ENCODE data around the gene C8B.

The C8B gene

GRCh38 chr1:56967355-56967754 lies 1.5 kb upstream of the C8B start:
- H3K4me3 ChIP-seq (IDR thresholded peaks at IDR 0.05; ENCODE audit: insufficient read depth, low read depth, low read length), result no peak overlapping the region
- H3K27me3 ChIP-seq (ENCODE audit: insufficient read depth, low read depth), result no peaks in the 10 kb centered on the region
- H3K27ac ChIP-seq, result no peak overlapping the region
- no peak overlapping the region for H3K9ac ChIP-seq
- TF ChIP-seq CTCF (conservative IDR thresholded peaks at IDR 0.05; ENCODE audit: low read depth, low read length), result no peak
- no peaks in the 10 kb centered on the region for H3K4me1 ChIP-seq (ENCODE audit: low read depth, poor library complexity, severe bottlenecking)
- no peaks in the 10 kb centered on the region for H3K36me3 ChIP-seq (ENCODE audit: insufficient read depth)
- H2AFZ ChIP-seq (ENCODE audit: low read depth), result no peak overlapping the region
- H3K79me2 ChIP-seq (ENCODE audit: insufficient read depth, low read depth), result no peaks in the 10 kb centered on the region
- H4K20me1 ChIP-seq (ENCODE audit: insufficient read depth), result no peaks in the 10 kb centered on the region
- H3K4me2 ChIP-seq, result no peak overlapping the region

DNA sequence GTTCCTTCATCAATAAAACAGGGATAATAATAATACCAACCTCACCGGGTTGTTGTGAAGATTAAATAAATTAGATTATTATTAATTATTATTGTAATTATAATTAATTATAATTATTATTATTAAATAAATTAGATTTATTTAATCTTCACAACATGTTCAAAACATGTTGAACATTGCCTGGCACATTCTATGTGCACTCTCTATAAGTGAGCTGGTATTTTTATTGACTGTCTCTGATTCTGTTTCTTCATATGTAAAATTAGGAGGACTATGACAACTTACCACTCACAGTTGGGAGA lies 834 bp upstream of the C8B start:
- no peak overlapping the region for H2AFZ ChIP-seq (ENCODE audit: low read depth)
- H3K4me2 ChIP-seq, result no peak overlapping the region
- H4K20me1 ChIP-seq (ENCODE audit: insufficient read depth), result no peaks in the 10 kb centered on the region
- no peak overlapping the region for H3K27ac ChIP-seq
- H3K36me3 ChIP-seq (ENCODE audit: insufficient read depth), result no peaks in the 10 kb centered on the region
- no peak overlapping the region for H3K4me3 ChIP-seq (IDR thresholded peaks at IDR 0.05; ENCODE audit: insufficient read depth, low read depth, low read length)
- no peaks in the 10 kb centered on the region for H3K4me1 ChIP-seq (ENCODE audit: low read depth, poor library complexity, severe bottlenecking)
- H3K79me2 ChIP-seq (ENCODE audit: insufficient read depth, low read depth), result no peaks in the 10 kb centered on the region
- H3K27me3 ChIP-seq (ENCODE audit: insufficient read depth, low read depth), result no peaks in the 10 kb centered on the region
- H3K9ac ChIP-seq, result no peak overlapping the region
- TF ChIP-seq CTCF (conservative IDR thresholded peaks at IDR 0.05; ENCODE audit: low read depth, low read length), result no peak

- Histone ChIP-seq H2AFZ (ENCODE audit: low read depth) (no peak overlapping the region), H3K27ac (no peak overlapping the region), H3K4me2 (no peak overlapping the region), H3K9ac (no peak overlapping the region), H3K4me3 (IDR thresholded peaks at IDR 0.05; ENCODE audit: insufficient read depth, low read depth, low read length) (no peak overlapping the region), H3K4me1 (ENCODE audit: low read depth, poor library complexity, severe bottlenecking) (no peaks in the 10 kb centered on the region), H3K36me3 (ENCODE audit: insufficient read depth) (no peaks in the 10 kb centered on the region), H3K27me3 (ENCODE audit: insufficient read depth, low read depth) (no peaks in the 10 kb centered on the region), H3K79me2 (ENCODE audit: insufficient read depth, low read depth) (no peaks in the 10 kb centered on the region), H4K20me1 (ENCODE audit: insufficient read depth) (no peaks in the 10 kb centered on the region)
- TF ChIP-seq CTCF (conservative IDR thresholded peaks at IDR 0.05; ENCODE audit: low read depth, low read length), result no peak
Observed at GRCh38 chr1:56965191-56965590, 624 bp downstream of the C8B start.

GRCh38 chr1:56964349-56965017 lies 1.3 kb downstream of the C8B start:
- Histone ChIP-seq H3K4me2 (no peak overlapping the region), H3K4me1 (ENCODE audit: low read depth, poor library complexity, severe bottlenecking) (no peaks in the 10 kb centered on the region), H2AFZ (ENCODE audit: low read depth) (no peak overlapping the region), H3K27me3 (ENCODE audit: insufficient read depth, low read depth) (no peaks in the 10 kb centered on the region), H3K79me2 (ENCODE audit: insufficient read depth, low read depth) (no peaks in the 10 kb centered on the region), H3K27ac (no peak overlapping the region), H3K36me3 (ENCODE audit: insufficient read depth) (no peaks in the 10 kb centered on the region), H3K9ac (no peak overlapping the region), H4K20me1 (ENCODE audit: insufficient read depth) (no peaks in the 10 kb centered on the region), H3K4me3 (IDR thresholded peaks at IDR 0.05; ENCODE audit: insufficient read depth, low read depth, low read length) (no peak overlapping the region)
- no peak for TF ChIP-seq CTCF (conservative IDR thresholded peaks at IDR 0.05; ENCODE audit: low read depth, low read length)
